Neural cell (in vitro differentiated cells): ENCODE results near the gene SRP14. TPM values are rescaled to one million over a fixed set of nuclear protein-coding genes. Genes with fewer than 3 reads are reported as not detected.

Experiments used
- H2AFZ ChIP-seq: fragments of 200-600, 300-800 bp; sonication (generic), shearing (Covaris generic); 2 replicates; pipeline ENCODE4 v1.6.0; 2014; ENCODE audit warnings: low read depth, mild to moderate bottlenecking, antibody characterized with exemption, low read length, moderate library complexity
- H3F3A ChIP-seq: fragments of 200-600 bp; shearing (Covaris generic); 2 replicates; pipeline ENCODE4 v1.6.1; 2016; ENCODE audit warnings: mild to moderate bottlenecking, moderate library complexity, mixed read lengths, antibody characterized with exemption, low read length; ENCODE audit not compliant: insufficient read depth, poor library complexity, severe bottlenecking
- H3K27ac ChIP-seq: fragments of 200-600, 300-800 bp; sonication (generic), shearing (Covaris generic); 2 replicates; pipeline ENCODE4 v1.5.1; 2014; ENCODE audit warnings: mild to moderate bottlenecking, low read length, moderate library complexity
- H3K27me3 ChIP-seq: fragments of 300-800, 200-600 bp; sonication (generic), shearing (Covaris generic); 2 replicates; pipeline ENCODE4 v1.6.0; 2014; ENCODE audit warnings: mild to moderate bottlenecking, low read depth, low read length, moderate library complexity; ENCODE audit not compliant: insufficient read depth
- H3K36me3 ChIP-seq: fragments of 300-800, 200-600 bp; sonication (generic), shearing (Covaris generic); 2 replicates; pipeline ENCODE4 v1.5.1; 2014; ENCODE audit warnings: mild to moderate bottlenecking, antibody characterized with exemption, low read length, moderate library complexity; ENCODE audit not compliant: insufficient read depth
- H3K4me2 ChIP-seq: fragments of 300-800, 200-600 bp; sonication (generic), shearing (Covaris generic); 2 replicates; pipeline ENCODE4 v1.6.0; 2014; ENCODE audit warnings: mild to moderate bottlenecking, low read length
- H3K4me3 ChIP-seq: fragments of 300-800, 200-600 bp; sonication (generic), shearing (Covaris generic); 2 replicates; pipeline ENCODE4 v1.5.1; 2014; ENCODE audit warnings: mild to moderate bottlenecking, low read length, moderate library complexity
- H3K79me2 ChIP-seq: fragments of 200-600 bp; shearing (Covaris generic); replicated peaks from 2 replicates; pipeline ENCODE4 v1.6.0; 2014; ENCODE audit warnings: mild to moderate bottlenecking, low read length, moderate library complexity; ENCODE audit not compliant: insufficient read depth
- H3K9ac ChIP-seq: fragments of 300-800, 200-600 bp; sonication (generic), shearing (Covaris generic); 2 replicates; pipeline ENCODE4 v1.6.1; 2016; ENCODE audit warnings: mild to moderate bottlenecking, low read length, mixed read lengths
- H3K9me2 ChIP-seq: fragments of 200-600 bp; shearing (Covaris generic); 2 replicates; pipeline ENCODE4 v1.6.1; 2016; ENCODE audit warnings: mild to moderate bottlenecking, low read length, mixed read lengths; ENCODE audit not compliant: insufficient read depth
- H3K9me3 ChIP-seq: fragments of 200-600, 300-800 bp; sonication (generic), shearing (Covaris generic); 2 replicates; pipeline ENCODE4 v1.6.1; 2016; ENCODE audit warnings: mild to moderate bottlenecking, mixed run types, low read length, moderate library complexity, mixed read lengths
- H4K20me1 ChIP-seq: fragments of 200-600 bp; shearing (Covaris generic); 2 replicates; pipeline ENCODE4 v1.6.1; 2016; ENCODE audit warnings: mild to moderate bottlenecking, mixed run types; ENCODE audit not compliant: insufficient read depth
- EP300 ChIP-seq: fragments of 450-650 bp; conservative IDR thresholded peaks from 2 replicates; pipeline ENCODE4 v1.6.1; 2014; ENCODE audit warnings: antibody characterized with exemption, mild to moderate bottlenecking, moderate library complexity; ENCODE audit not compliant: poor library complexity, severe bottlenecking
- EZH2 ChIP-seq: fragments of 200-600, 300-800 bp; shearing (Covaris generic), sonication (generic); IDR thresholded peaks from 2 replicates; pipeline ENCODE4 v1.6.1; 2014; ENCODE audit warnings: antibody characterized with exemption, low read length, borderline replicate concordance, mild to moderate bottlenecking; ENCODE audit not compliant: insufficient read depth, poor library complexity, severe bottlenecking
- MXI1 ChIP-seq: fragments of 450-650 bp; conservative IDR thresholded peaks from 2 replicates; pipeline ENCODE4 v1.6.1; 2014; ENCODE audit warnings: antibody characterized with exemption, mild to moderate bottlenecking; ENCODE audit not compliant: poor library complexity, severe bottlenecking
- POLR2AphosphoS5 ChIP-seq: IDR thresholded peaks from 2 replicates; pipeline ENCODE4 v1.6.1; 2012
- RAD21 ChIP-seq: fragments of 450-650 bp; conservative IDR thresholded peaks from 2 replicates; pipeline ENCODE4 v1.6.1; 2014; ENCODE audit warnings: antibody characterized with exemption, mild to moderate bottlenecking, moderate library complexity
- SMC3 ChIP-seq: fragments of 450-650 bp; conservative IDR thresholded peaks from 2 replicates; pipeline ENCODE4 v1.6.1; 2014; ENCODE audit warnings: antibody characterized with exemption, mild to moderate bottlenecking, moderate library complexity; ENCODE audit not compliant: poor library complexity
- TAF1 ChIP-seq: IDR thresholded peaks from 2 replicates; pipeline ENCODE4 v1.6.1; 2012; ENCODE audit warnings: low read depth
- polyA plus RNA-seq: library from polyadenylated mRNA; depleted of rRNA; stranded (reverse); fragments of >200 nt; gene quantifications from 2 replicates; pipeline ENCODE4 v1.2.3, GENCODE V29; 2014
- TF ChIP-seq, protein P1 (sequence below): fragments of 450-650 bp; IDR thresholded peaks from 2 replicates; pipeline ENCODE4 v1.5.1; 2014; ENCODE audit warnings: antibody characterized with exemption, mild to moderate bottlenecking, moderate library complexity; ENCODE audit not compliant: poor library complexity, severe bottlenecking
- TF ChIP-seq, protein P2 (sequence below): IDR thresholded peaks from 2 replicates; pipeline ENCODE4 v1.6.1; 2012; ENCODE audit warnings: borderline replicate concordance

SRP14 gene
- polyA plus RNA-seq, 1 donor from 2014 or later: 490 TPM

DNA sequence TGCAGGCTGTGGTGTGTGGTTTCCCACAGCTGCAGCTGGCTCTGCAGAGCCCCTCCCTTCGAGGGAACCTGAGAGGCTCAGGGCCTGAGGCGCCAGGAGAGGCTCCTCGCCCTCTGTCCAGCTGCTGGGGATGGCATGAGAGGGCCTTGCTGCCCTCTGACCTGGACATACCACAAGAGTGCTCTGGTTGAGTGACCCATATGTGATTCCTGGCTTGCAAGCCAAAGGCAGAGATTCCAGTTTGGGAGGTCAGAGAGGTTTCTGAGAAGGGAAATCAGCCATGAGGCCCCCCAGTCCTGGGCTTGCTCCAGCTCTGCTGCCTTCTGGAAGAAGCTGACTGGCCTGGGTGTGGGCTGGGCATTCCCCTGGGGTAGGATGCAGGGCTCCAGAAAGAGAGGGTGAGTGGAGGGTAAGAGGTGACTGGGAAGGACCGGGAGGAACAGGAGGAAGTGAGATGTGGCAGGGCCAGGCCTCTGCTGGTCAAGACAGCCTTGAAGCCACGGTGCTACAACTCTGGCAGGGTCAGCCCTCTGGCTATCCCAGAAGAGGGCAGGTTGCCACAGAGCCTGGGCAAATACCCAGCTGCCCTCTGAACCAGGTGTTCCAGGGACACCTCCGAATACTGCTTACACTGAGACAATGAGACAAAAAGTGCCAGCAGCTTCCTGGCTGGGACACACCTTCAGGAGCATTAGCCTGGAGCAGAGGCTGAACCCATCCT, 16.0 kb upstream of the SRP14 start:
- Histone ChIP-seq H4K20me1 (no peaks in the 10 kb centered on the region), H3K79me2 (no peaks in the 10 kb centered on the region), H2AFZ (no peak overlapping the region), H3K9me3 (no peaks in the 10 kb centered on the region), H3K9ac (no peak overlapping the region), H3K27ac (no peak overlapping the region), H3F3A (no peaks in the 10 kb centered on the region), H3K9me2 (no peaks in the 10 kb centered on the region), H3K36me3 (no peaks in the 10 kb centered on the region), H3K27me3 (no peaks in the 10 kb centered on the region), H3K4me3 (no peak overlapping the region), H3K4me2 (no peak overlapping the region)
- TF ChIP-seq, protein P1, sequence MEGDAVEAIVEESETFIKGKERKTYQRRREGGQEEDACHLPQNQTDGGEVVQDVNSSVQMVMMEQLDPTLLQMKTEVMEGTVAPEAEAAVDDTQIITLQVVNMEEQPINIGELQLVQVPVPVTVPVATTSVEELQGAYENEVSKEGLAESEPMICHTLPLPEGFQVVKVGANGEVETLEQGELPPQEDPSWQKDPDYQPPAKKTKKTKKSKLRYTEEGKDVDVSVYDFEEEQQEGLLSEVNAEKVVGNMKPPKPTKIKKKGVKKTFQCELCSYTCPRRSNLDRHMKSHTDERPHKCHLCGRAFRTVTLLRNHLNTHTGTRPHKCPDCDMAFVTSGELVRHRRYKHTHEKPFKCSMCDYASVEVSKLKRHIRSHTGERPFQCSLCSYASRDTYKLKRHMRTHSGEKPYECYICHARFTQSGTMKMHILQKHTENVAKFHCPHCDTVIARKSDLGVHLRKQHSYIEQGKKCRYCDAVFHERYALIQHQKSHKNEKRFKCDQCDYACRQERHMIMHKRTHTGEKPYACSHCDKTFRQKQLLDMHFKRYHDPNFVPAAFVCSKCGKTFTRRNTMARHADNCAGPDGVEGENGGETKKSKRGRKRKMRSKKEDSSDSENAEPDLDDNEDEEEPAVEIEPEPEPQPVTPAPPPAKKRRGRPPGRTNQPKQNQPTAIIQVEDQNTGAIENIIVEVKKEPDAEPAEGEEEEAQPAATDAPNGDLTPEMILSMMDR: no peak

DNA sequence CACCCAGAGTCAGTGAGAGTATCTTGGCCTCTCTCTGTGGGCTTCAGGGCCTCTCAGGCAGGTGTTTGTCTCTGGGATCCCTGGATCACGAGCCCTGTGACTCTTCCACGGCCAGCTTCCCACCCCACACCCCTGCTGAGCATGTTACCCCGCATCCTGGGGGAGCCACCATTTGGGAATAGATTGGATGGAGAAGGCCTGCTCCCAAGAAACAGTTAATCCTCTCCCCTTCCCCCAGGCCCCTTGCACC, 15.5 kb upstream of the SRP14 start:
- Histone ChIP-seq H3K4me2 (no peak overlapping the region), H3K79me2 (no peaks in the 10 kb centered on the region), H4K20me1 (no peaks in the 10 kb centered on the region), H3K4me3 (no peak overlapping the region), H3K9me3 (no peaks in the 10 kb centered on the region), H3K27ac (no peak overlapping the region), H3K36me3 (no peaks in the 10 kb centered on the region), H3K27me3 (no peaks in the 10 kb centered on the region), H2AFZ (no peak overlapping the region), H3F3A (no peaks in the 10 kb centered on the region), H3K9me2 (no peaks in the 10 kb centered on the region), H3K9ac (no peak overlapping the region)
- no peak for TF ChIP-seq SMC3
- TF ChIP-seq EZH2: no peak
- TF ChIP-seq, protein P1: no peak
- TF ChIP-seq, protein P2, sequence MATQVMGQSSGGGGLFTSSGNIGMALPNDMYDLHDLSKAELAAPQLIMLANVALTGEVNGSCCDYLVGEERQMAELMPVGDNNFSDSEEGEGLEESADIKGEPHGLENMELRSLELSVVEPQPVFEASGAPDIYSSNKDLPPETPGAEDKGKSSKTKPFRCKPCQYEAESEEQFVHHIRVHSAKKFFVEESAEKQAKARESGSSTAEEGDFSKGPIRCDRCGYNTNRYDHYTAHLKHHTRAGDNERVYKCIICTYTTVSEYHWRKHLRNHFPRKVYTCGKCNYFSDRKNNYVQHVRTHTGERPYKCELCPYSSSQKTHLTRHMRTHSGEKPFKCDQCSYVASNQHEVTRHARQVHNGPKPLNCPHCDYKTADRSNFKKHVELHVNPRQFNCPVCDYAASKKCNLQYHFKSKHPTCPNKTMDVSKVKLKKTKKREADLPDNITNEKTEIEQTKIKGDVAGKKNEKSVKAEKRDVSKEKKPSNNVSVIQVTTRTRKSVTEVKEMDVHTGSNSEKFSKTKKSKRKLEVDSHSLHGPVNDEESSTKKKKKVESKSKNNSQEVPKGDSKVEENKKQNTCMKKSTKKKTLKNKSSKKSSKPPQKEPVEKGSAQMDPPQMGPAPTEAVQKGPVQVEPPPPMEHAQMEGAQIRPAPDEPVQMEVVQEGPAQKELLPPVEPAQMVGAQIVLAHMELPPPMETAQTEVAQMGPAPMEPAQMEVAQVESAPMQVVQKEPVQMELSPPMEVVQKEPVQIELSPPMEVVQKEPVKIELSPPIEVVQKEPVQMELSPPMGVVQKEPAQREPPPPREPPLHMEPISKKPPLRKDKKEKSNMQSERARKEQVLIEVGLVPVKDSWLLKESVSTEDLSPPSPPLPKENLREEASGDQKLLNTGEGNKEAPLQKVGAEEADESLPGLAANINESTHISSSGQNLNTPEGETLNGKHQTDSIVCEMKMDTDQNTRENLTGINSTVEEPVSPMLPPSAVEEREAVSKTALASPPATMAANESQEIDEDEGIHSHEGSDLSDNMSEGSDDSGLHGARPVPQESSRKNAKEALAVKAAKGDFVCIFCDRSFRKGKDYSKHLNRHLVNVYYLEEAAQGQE: no peak
- no peak for TF ChIP-seq POLR2AphosphoS5
- TF ChIP-seq MXI1: no peak
- no peak for TF ChIP-seq TAF1
- no peak for TF ChIP-seq EP300
- TF ChIP-seq RAD21: no peak
